GM12878 (cell line): ENCODE data around the gene PMIS2. TPM values are rescaled to one million over a fixed set of nuclear protein-coding genes. Genes with fewer than 3 reads are reported as not detected.

Source experiments
- ATAC-seq: fragments of 200-7000 bp; cut with Tn5 transposase; 3 replicates; pipeline ENCODE4 v1.9.1; 2020; ENCODE audit warnings: mild to moderate bottlenecking, moderate library complexity
- BruUV-seq: library from RNA; stranded (reverse); fragments of 400-500 nt; replicated peaks from 2 replicates; lab custom pipeline; 2021; lab: Mats Ljungman, UMichigan
- CTCF ChIA-PET: fragments of 300-600 bp; sonication (Branson Sonifier 250); formaldehyde crosslinking; extraction: SDS; loops from one replicate; lab custom pipeline; 2021; ENCODE audit warnings: inconsistent platforms; lab: Yijun Ruan, JAX
- POLR2A ChIA-PET: fragments of 350-600 bp; formaldehyde crosslinking; extraction: SDS; loops from one replicate; lab custom pipeline; 2021; ENCODE audit warnings: inconsistent platforms; lab: Charles Lee
- RAD21 ChIA-PET: fragments of 300-600 bp; sonication (Branson Sonifier 250); formaldehyde crosslinking; loops from one replicate; lab custom pipeline; 2023; ENCODE audit warnings: antibody characterized with exemption; ENCODE audit not compliant: unreplicated experiment; lab: Charles Lee
- SMC1A ChIA-PET: fragments of 300-600 bp; sonication (Branson Sonifier 250); formaldehyde crosslinking; loops from one replicate; lab custom pipeline; 2023; ENCODE audit not compliant: unreplicated experiment, uncharacterized antibody; lab: Charles Lee
- DNase-seq: peaks from one replicate; pipeline ENCODE4 v3.0.0-alpha.2; 2011; ENCODE audit warnings: low read depth, low spot score
- FAIRE-seq: peaks from 3 replicates; lab custom pipeline; 2011; peaks lifted over from hg19 to GRCh38; lab: Jason Lieb, UNC
- H2AFZ ChIP-seq: 2 replicates; pipeline ENCODE4 v1.6.0; 2011; ENCODE audit warnings: low read depth, low read length, control low read depth; ENCODE audit not compliant: control insufficient read depth
- H3K27ac ChIP-seq: 2 replicates; pipeline ENCODE4 v1.5.1; 2011; ENCODE audit warnings: control low read depth; ENCODE audit not compliant: control insufficient read depth, insufficient read depth
- H3K27me3 ChIP-seq, 2 experiments: replicated peaks in 1 of 2; 2 replicates each; pipeline versions ENCODE4 v1.6.0 to v1.6.1; 2011; ENCODE audit warnings: low read length in 1 of 2; ENCODE audit not compliant: control insufficient read depth in 2 of 2, insufficient read depth in 2 of 2
- H3K36me3 ChIP-seq, 2 experiments: 2 replicates each; pipeline ENCODE4 v1.5.1; 2011; ENCODE audit warnings: low read length in 1 of 2; ENCODE audit not compliant: control insufficient read depth in 2 of 2, insufficient read depth in 2 of 2
- H3K4me1 ChIP-seq: 2 replicates; pipeline ENCODE4 v1.6.1; 2011; ENCODE audit warnings: mild to moderate bottlenecking, low read length, moderate library complexity, mixed read lengths; ENCODE audit not compliant: control insufficient read depth, insufficient read depth
- H3K4me2 ChIP-seq: 2 replicates; pipeline ENCODE4 v1.6.0; 2011; ENCODE audit warnings: control low read depth; ENCODE audit not compliant: control insufficient read depth, insufficient read depth
- H3K4me3 ChIP-seq: fragments of 200-600 bp; sonication (generic); 2 replicates; pipeline ENCODE4 v1.5.1; 2016
- H3K79me2 ChIP-seq: 2 replicates; pipeline ENCODE4 v1.6.0; 2011; ENCODE audit warnings: low read length; ENCODE audit not compliant: control insufficient read depth, insufficient read depth
- H3K9ac ChIP-seq: 2 replicates; pipeline ENCODE4 v1.8.0; 2011; ENCODE audit warnings: low read length, control low read depth, mixed read lengths; ENCODE audit not compliant: control insufficient read depth, insufficient read depth
- H3K9me3 ChIP-seq: replicated peaks from 3 replicates; pipeline ENCODE4 v1.5.1; 2011; ENCODE audit warnings: mild to moderate bottlenecking, low read length; ENCODE audit not compliant: control insufficient read depth, insufficient read depth
- H4K20me1 ChIP-seq: 2 replicates; pipeline ENCODE4 v1.6.0; 2011; ENCODE audit not compliant: control insufficient read depth, insufficient read depth
- BMI1 ChIP-seq: fragments of 450-650 bp; IDR thresholded peaks from 2 replicates; pipeline ENCODE4 v1.6.1; 2016; ENCODE audit warnings: mild to moderate bottlenecking, moderate library complexity, borderline replicate concordance
- BRCA1 ChIP-seq: IDR thresholded peaks from 2 replicates; pipeline ENCODE4 v1.6.1; 2011; ENCODE audit warnings: low read depth, low read length, improper control_type of control experiment
- CREM ChIP-seq: IDR thresholded peaks from 2 replicates; pipeline ENCODE4 v1.6.1; 2014; ENCODE audit warnings: antibody characterized with exemption, low read depth
- HSF1 ChIP-seq: fragments of 150-350 bp; IDR thresholded peaks from 2 replicates; pipeline ENCODE4 v1.6.1; 2014; ENCODE audit warnings: mild to moderate bottlenecking, low read depth, low read length
- IKZF2 ChIP-seq, 2 experiments: fragments of 450-650 bp; IDR thresholded peaks; 2 replicates each; pipeline ENCODE4 v1.6.1; 2017; ENCODE audit warnings: mild to moderate bottlenecking in 2 of 2, moderate library complexity in 2 of 2
- JUND ChIP-seq: IDR thresholded peaks from 2 replicates; pipeline ENCODE4 v1.6.1; 2012; ENCODE audit warnings: low read depth, mild to moderate bottlenecking, low read length, improper control_type of control experiment, moderate library complexity
- MEF2A ChIP-seq: IDR thresholded peaks from 2 replicates; pipeline ENCODE4 v1.6.1; 2011; ENCODE audit warnings: low read depth, mild to moderate bottlenecking, low read length, moderate library complexity; ENCODE audit not compliant: insufficient read depth
- PAX5 ChIP-seq: IDR thresholded peaks from 2 replicates; pipeline ENCODE4 v1.6.1; 2011; ENCODE audit warnings: low read depth, low read length, borderline replicate concordance
- RAD21 ChIP-seq: IDR thresholded peaks from 2 replicates; pipeline ENCODE4 v1.6.1; 2011; ENCODE audit warnings: mild to moderate bottlenecking, low read depth, low read length, moderate library complexity; ENCODE audit not compliant: insufficient read depth
- RCOR1 ChIP-seq: conservative IDR thresholded peaks from 2 replicates; pipeline ENCODE4 v1.6.1; 2012; ENCODE audit warnings: low read depth, low read length, improper control_type of control experiment
- SREBF1 ChIP-seq: IDR thresholded peaks from 2 replicates; pipeline ENCODE4 v1.6.1; 2012; ENCODE audit warnings: mild to moderate bottlenecking, low read length
- SREBF2 ChIP-seq: IDR thresholded peaks from 2 replicates; pipeline ENCODE4 v1.6.1; 2012; ENCODE audit warnings: mild to moderate bottlenecking, low read length
- WGBS: methylation state at CpG from one replicate; pipeline ENCODE4 v1.1.6; 2016; ENCODE audit warnings: low lambda C conversion rate; ENCODE audit not compliant: insufficient replicate concordance, insufficient coverage; ENCODE audit errors: missing lambda C conversion rate; 5-methylcytosine and 5-hydroxymethylcytosine counted together
- in situ Hi-C: fragments of 300-500 bp; cut with MboI; formaldehyde crosslinking; loops from 9 replicates; pipeline ENCODE4 v1.14.3; 2018; ENCODE audit warnings: mixed read lengths
- intact Hi-C: fragments of 100-400 bp; cut with micrococcal nuclease; formaldehyde crosslinking; loops from one replicate; pipeline ENCODE4 v1.14.2; 2022; ENCODE audit not compliant: unreplicated experiment
- polyA plus RNA-seq, 11 experiments: library from polyadenylated mRNA; depleted of rRNA in 4 of 11; unstranded in 6 of 11; stranded (reverse) in 5 of 11; fragments of >200 nt; fragmentation: Nextera tagmentation in 4 of 11; fragmentation: Illumina TruSeq in 1 of 11; extraction: Ambion mirVana in 4 of 11; extraction: Trizol in 1 of 11; gene quantifications; 1 replicate in 1 of 11; 2 replicates in 10 of 11; pipeline versions ENCODE4 v1.2.1 to v1.2.3, GENCODE V29; 2011 to 2016; ENCODE audit warnings: inconsistent platforms in 2 of 11, missing spikeins in 2 of 11, low read depth in 1 of 11
- total RNA-seq, 4 experiments: library from RNA; depleted of rRNA in 3 of 4; stranded (reverse); fragments of >200 nt in 3 of 4; fragmentation: Illumina TruSeq in 1 of 4; extraction: Trizol in 1 of 4; gene quantifications; 2 replicates each; pipeline versions ENCODE4 v1.2.1 to v1.2.3, GENCODE V29; 2013 to 2021
- TF ChIP-seq, protein P1 (sequence below): fragments of 150-350 bp; IDR thresholded peaks from 2 replicates; pipeline ENCODE4 v1.6.1; 2016; ENCODE audit warnings: low read depth, low read length

The PMIS2 gene
- total and polyA plus RNA-seq, 10 of the 15 experiments (the other 5 are each of a cell fraction or from before 2014, with no cell fraction given), result not detected

DNA sequence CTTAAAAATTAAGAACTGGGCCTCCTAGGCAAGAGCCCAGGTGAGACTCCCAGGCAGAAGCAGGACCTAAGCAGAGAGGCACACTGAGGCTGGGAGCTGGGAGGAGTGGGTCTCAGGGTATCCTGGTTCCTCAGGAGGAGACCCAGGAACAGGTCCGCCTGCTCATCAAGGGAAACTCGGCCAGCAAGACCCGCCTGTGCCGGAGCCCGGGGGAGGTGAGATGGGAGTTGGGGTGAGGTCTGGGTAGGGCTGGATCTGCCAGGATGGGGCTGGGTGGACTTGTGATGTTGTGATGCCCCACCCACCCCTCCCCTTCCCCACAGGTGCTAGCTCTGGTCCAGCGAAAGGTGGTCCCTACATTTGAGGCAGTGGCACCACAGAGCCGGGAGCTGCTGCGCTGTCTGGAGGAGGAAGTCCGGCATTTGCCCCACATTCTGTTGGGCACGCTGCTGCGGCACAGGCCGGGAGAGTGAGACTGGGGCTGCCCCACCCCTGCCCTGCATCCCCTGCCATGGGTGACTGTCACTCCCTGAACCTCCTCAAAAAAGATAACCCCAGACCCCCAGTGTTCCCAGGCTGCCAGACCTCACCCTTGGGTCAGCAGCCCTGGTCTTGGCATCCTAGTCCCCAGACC lies 33.4 kb downstream of the PMIS2 start:
- no peaks in the 10 kb centered on the region for H3K4me1 ChIP-seq
- H3K9me3 ChIP-seq, result no peaks in the 10 kb centered on the region
- no TSS peak for BruUV-seq
- H3K4me2 ChIP-seq, result no peak overlapping the region
- no peak overlapping the region for H3K27ac ChIP-seq
- H3K27me3 ChIP-seq, result no peaks in the 10 kb centered on the region
- ATAC-seq (no peak), FAIRE-seq (no peak), DNase-seq (no peak)
- CTCF ChIA-PET, result no interaction called here
- intact Hi-C loops (no loop called here), in situ Hi-C loops (no loop called here)
- SMC1A ChIA-PET, result no interaction called here
- 98% methylated on average over 10 of the region's 12 CpGs for WGBS
- H4K20me1 ChIP-seq, result no peaks in the 10 kb centered on the region
- no peak overlapping the region for H3K4me3 ChIP-seq
- H3K9ac ChIP-seq, result no peak overlapping the region
- no peak for TF ChIP-seq RCOR1
- H3K36me3 ChIP-seq, result no peaks in the 10 kb centered on the region; a peak in 1 of 4 replicates
- no peaks in the 10 kb centered on the region for H3K79me2 ChIP-seq
- RAD21 ChIA-PET, result no interaction called here
- POLR2A ChIA-PET, result no interaction called here
- H2AFZ ChIP-seq, result no peak overlapping the region

DNA sequence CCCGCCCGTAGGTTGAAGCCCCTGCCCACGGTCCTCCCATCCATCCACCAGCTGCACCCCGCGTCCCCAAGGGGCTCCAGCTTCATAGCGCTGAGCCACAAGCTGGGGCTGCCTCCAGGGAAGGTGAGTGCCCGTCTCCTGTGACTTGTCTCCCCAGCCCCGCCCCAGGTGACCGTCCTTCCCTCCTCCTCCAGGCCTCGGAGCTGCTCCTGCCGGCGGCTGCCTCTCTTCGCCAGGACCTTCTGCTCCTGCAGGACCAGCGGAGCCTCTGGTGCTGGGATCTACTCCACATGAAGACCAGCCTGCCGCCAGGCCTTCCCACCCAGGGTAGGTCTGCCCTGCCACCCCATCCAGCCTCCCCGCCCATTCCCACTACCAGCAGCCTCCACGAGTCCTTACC lies 34.0 kb downstream of the PMIS2 start:
- in situ Hi-C loops (no loop called here), intact Hi-C loops (no loop called here)
- Histone ChIP-seq H3K4me3 (no peak overlapping the region), H3K4me2 (no peak overlapping the region), H3K27me3 (no peaks in the 10 kb centered on the region), H2AFZ (no peak overlapping the region), H3K9ac (no peak overlapping the region), H3K4me1 (no peaks in the 10 kb centered on the region), H3K27ac (no peak overlapping the region), H3K36me3 (no peaks in the 10 kb centered on the region; a peak in 1 of 4 replicates), H3K79me2 (no peaks in the 10 kb centered on the region), H4K20me1 (no peaks in the 10 kb centered on the region), H3K9me3 (no peaks in the 10 kb centered on the region)
- WGBS, result 92% methylated on average over 16 of the region's 17 CpGs
- ChIA-PET POLR2A (no interaction called here), SMC1A (no interaction called here), CTCF (no interaction called here), RAD21 (no interaction called here)
- no peak for DNase-seq
- no TSS peak for BruUV-seq
- no peak for ATAC-seq
- no peak for FAIRE-seq
- TF ChIP-seq JUND (no peak), RAD21 (no peak), HSF1 (no peak), BMI1 (no peak), SREBF2 (no peak), SREBF1 (no peak), CREM (no peak), IKZF2 (IDR thresholded peaks at IDR 0.05) (no peak), MEF2A (no peak), BRCA1 (no peak), PAX5 (no peak)
- TF ChIP-seq, protein P1, sequence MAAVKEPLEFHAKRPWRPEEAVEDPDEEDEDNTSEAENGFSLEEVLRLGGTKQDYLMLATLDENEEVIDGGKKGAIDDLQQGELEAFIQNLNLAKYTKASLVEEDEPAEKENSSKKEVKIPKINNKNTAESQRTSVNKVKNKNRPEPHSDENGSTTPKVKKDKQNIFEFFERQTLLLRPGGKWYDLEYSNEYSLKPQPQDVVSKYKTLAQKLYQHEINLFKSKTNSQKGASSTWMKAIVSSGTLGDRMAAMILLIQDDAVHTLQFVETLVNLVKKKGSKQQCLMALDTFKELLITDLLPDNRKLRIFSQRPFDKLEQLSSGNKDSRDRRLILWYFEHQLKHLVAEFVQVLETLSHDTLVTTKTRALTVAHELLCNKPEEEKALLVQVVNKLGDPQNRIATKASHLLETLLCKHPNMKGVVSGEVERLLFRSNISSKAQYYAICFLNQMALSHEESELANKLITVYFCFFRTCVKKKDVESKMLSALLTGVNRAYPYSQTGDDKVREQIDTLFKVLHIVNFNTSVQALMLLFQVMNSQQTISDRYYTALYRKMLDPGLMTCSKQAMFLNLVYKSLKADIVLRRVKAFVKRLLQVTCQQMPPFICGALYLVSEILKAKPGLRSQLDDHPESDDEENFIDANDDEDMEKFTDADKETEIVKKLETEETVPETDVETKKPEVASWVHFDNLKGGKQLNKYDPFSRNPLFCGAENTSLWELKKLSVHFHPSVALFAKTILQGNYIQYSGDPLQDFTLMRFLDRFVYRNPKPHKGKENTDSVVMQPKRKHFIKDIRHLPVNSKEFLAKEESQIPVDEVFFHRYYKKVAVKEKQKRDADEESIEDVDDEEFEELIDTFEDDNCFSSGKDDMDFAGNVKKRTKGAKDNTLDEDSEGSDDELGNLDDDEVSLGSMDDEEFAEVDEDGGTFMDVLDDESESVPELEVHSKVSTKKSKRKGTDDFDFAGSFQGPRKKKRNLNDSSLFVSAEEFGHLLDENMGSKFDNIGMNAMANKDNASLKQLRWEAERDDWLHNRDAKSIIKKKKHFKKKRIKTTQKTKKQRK, result no peak
